Measurements from ENCODE around the gene MSI2.

DNA sequence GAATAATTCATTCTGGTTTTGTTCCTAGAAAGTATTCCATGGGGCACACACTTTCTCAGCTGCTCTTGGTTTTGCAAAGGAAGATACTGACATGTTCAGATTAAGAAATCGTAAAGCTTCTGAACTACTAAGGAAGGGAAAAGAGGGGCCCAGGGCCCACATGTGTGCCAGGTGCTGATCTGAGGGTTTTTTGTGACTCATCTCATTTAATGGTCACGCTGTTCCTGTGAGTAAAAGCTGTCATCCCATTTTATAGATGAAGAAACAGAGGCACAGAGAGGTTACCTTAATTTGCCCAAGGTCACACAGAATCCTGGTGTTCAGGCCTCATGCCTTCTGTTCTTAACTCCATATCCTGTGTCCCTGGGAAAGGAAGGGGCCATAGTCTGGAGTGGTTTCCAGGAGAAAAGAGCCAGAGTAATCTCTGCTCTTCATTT is 113.2 kb downstream of the MSI2 start:
- TF ChIP-seq EZH2 (IDR thresholded peaks at IDR 0.05) (no peak), POLR2AphosphoS5 (IDR thresholded peaks at IDR 0.05; ENCODE audit: borderline replicate concordance, low read depth, low read length) (no peak)

Data from SK-N-MC (cell line).